Small intestine (tissue), 7 donors: ENCODE data around the gene NR2E1. TPM values are rescaled to one million over a fixed set of nuclear protein-coding genes. Genes with fewer than 3 reads are reported as not detected.

ENCODE experiments used
- DNase-seq, 2 donors: peaks; one replicate each; pipeline versions ENCODE4 v3.0.0 to v3.0.0-alpha.2; 2013
- FAIRE-seq: peaks from 2 replicates; lab custom pipeline; 2012; peaks lifted over from hg19 to GRCh38; lab: Jason Lieb, UNC
- H3K27ac ChIP-seq, 3 donors: one replicate each; pipeline ENCODE4 v1.5.1; 2013; ENCODE audit warnings: low read length in 2 of 3, mild to moderate bottlenecking in 2 of 3, control low read depth in 1 of 3, inconsistent platforms in 1 of 3, low read depth in 1 of 3, moderate library complexity in 1 of 3
- H3K27me3 ChIP-seq, 3 donors: one replicate each; pipeline ENCODE4 v1.6.1; 2013; ENCODE audit warnings: low read length in 3 of 3, inconsistent platforms in 1 of 3; ENCODE audit not compliant: control insufficient read depth in 3 of 3, insufficient read depth in 3 of 3
- H3K36me3 ChIP-seq, 3 donors: one replicate each; pipeline ENCODE4 v1.6.1; 2013; ENCODE audit warnings: low read length in 3 of 3, inconsistent platforms in 1 of 3, low read depth in 1 of 3, mild to moderate bottlenecking in 1 of 3, moderate library complexity in 1 of 3; ENCODE audit not compliant: control insufficient read depth in 3 of 3, insufficient read depth in 2 of 3
- H3K4me1 ChIP-seq, 3 donors: one replicate each; pipeline ENCODE4 v1.6.1; 2013; ENCODE audit warnings: low read length in 2 of 3, inconsistent platforms in 1 of 3, low read depth in 1 of 3, mild to moderate bottlenecking in 1 of 3, moderate library complexity in 1 of 3; ENCODE audit not compliant: control insufficient read depth in 3 of 3, insufficient read depth in 2 of 3
- H3K4me3 ChIP-seq, 3 donors: one replicate each; pipeline ENCODE4 v1.5.1; 2013; ENCODE audit warnings: low read length in 3 of 3, control low read depth in 1 of 3, inconsistent platforms in 1 of 3, low read depth in 1 of 3, mild to moderate bottlenecking in 1 of 3, moderate library complexity in 1 of 3
- H3K9me3 ChIP-seq, 2 donors: one replicate each; pipeline ENCODE4 v1.6.1; 2013; ENCODE audit warnings: low read depth in 1 of 2, low read length in 1 of 2; ENCODE audit not compliant: control insufficient read depth in 2 of 2, insufficient read depth in 1 of 2
- WGBS, 3 donors: extraction: QIAGEN DNeasy Blood & Tissue Kit; methylation state at CpG; one replicate each; pipeline ENCODE4 v1.1.7; 2013; 5-methylcytosine and 5-hydroxymethylcytosine counted together
- polyA plus RNA-seq, 4 donors: library from polyadenylated mRNA; stranded (reverse) in 3 of 4; unstranded in 1 of 4; fragments of 200-250 nt in 3 of 4; fragments of 120-200 nt in 1 of 4; gene quantifications; one replicate each; pipeline versions ENCODE4 v1.2.1 to v1.2.3, GENCODE V29; 2013
- donor health status: healthy with polysubstance abuse.
- donor health status: control.
- donor health status: control.
- donor health status: Bipolar disorder and iron deficiency.
- donor health status: healthy.

NR2E1 gene
- polyA plus RNA-seq, 4 donors: 0.04 TPM; not detected in 3

GRCh38 chr6:108166664-108167448 lies 1.0 kb downstream of the NR2E1 start:
- WGBS, 3 donors: 6 to 10% (median 6%) methylated on average over 53 to 58 of the region's 58 CpGs
- no peak overlapping the region for H3K4me3 ChIP-seq
- FAIRE-seq (no peak), DNase-seq (peak in 1 of 2 donors; percentile 21)
- H3K9me3 ChIP-seq: no peaks in the 10 kb centered on the region
- H3K36me3 ChIP-seq: no peaks in the 10 kb centered on the region
- peaks cover 4 to 47% (median 11%) of the 10 kb centered on the region in 3 donors for H3K4me1 ChIP-seq
- no peak overlapping the region for H3K27ac ChIP-seq
- H3K27me3 ChIP-seq: peaks cover 30 to 100% (median 82%) of the 10 kb centered on the region in 3 donors

DNA sequence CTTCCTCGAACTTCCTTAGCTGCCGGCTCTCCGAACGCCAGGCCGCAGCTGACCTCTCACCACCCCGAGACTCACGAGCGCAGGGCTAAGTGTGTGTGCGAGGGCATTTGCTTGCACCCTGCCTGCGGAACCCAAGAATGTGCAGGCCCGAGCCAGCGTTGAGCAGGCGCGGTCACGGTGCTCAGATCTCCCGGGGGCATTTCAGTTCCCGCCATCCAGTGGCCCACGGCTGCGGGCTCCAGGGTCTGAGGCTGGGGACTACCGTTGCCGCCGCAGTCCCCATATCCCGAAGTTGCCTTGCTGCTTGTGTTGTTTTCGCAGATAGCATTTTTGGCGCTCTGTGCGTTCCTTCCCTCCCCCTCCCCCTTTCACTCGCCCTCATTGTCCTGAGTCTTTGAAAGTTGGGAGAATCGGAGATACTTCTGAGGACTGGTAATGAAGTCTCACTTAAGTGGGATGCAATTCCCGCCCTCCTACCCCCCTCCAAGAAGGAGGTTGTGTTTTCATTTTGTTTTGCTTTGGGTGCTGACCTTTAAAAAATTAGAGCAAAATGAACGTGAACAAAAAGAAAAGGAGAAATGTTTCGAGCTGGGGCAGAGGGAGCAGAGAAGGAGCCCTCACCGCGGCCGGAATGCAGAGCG lies 1.7 kb downstream of the NR2E1 start:
- Histone ChIP-seq H3K27ac (no peak overlapping the region), H3K36me3 (no peaks in the 10 kb centered on the region), H3K4me1 (peaks cover 4 to 47% (median 11%) of the 10 kb centered on the region in 3 donors), H3K4me3 (no peak overlapping the region), H3K9me3 (no peaks in the 10 kb centered on the region), H3K27me3 (peaks cover 30 to 100% (median 82%) of the 10 kb centered on the region in 3 donors)
- FAIRE-seq: no peak
- peak in 1 of 2 donors; percentile 34 for DNase-seq
- WGBS, 3 donors: 18 to 19% (median 18%) methylated on average over 35 of the region's 35 CpGs

DNA sequence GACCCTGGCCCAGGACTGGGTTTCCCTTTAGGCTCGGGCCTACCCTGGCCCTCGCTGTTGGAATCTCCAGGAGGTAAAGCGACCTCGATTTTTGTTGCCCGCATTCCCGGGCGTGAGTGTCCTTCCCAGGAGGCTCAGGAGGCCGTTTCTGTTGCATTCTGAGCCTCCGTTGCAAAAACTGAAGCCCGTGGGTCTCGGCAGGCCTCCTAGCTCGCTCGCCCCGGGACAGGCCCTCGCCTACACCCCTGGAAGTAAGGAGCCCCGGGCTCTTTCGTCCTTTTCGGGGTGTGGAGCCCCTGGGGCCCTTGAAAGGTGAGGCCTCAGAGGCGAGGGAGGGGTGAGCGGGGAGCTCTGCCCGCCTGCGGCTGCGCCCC lies 2.3 kb downstream of the NR2E1 start:
- Histone ChIP-seq H3K4me3 (peak overlapping the region in 1 of 3 donors; percentile 37), H3K4me1 (peaks cover 4 to 47% (median 11%) of the 10 kb centered on the region in 3 donors)

DNA sequence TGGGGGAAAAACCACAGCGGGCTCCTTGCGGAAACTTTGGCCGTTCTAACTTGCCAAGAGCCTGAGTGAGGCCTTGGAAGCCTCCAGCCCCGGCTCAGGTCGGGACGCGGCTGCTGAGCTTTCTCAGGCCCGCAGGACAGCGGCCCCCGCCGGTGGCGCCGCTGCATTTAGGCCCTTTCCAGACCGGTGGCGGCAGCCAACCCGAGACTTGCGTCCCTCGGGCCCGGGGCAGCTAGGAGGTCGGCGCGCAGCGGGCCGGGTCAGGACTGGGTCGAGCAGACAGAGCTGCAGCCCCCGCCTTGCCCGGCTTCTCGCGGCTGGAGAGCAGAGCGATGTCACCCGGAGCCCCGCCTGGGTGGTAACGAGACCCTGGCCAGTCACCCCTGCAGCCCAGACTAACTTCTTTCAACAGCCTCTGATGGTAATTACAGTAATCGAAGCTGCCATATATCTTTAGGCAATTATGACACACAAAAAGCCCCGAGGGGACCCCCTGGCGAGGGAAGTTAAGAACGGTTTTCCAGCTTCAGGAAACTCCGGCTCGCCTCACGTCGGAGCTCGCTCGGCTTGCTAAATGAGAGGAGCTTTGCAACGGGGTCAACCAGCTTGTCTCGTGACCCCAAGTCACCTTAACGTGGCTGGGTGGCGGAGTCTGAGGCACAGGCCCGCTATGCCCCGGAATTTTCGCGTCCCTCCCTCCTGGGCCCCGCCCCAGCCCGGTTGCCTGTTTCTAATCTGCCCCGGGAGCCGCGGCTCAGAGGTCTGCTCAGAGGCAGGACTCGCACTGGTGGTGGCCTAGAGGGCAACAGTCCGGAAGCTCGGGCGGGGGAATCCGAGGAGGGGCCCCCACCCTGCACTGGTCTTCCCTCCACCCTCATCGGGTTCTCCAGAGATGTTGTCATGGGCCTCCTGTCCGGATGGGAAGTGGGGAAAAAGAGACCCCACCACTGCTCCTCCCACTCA lies 3.0 kb downstream of the NR2E1 start:
- H3K27ac ChIP-seq: no peak overlapping the region
- H3K4me1 ChIP-seq: peaks cover 4 to 47% (median 11%) of the 10 kb centered on the region in 3 donors
- H3K4me3 ChIP-seq: peak overlapping the region in 1 of 3 donors; percentile 37
- DNase-seq (peak; percentile 18 to 52), FAIRE-seq (no peak)
- no peaks in the 10 kb centered on the region for H3K9me3 ChIP-seq
- 1 to 3% (median 2%) methylated on average over 58 to 63 of the region's 63 CpGs for WGBS, 3 donors
- peaks cover 25 to 93% (median 79%) of the 10 kb centered on the region in 3 donors for H3K27me3 ChIP-seq
- no peaks in the 10 kb centered on the region for H3K36me3 ChIP-seq

More for the DNA sequence above, 2.3 kb downstream of the NR2E1 start:
- 11 to 14% (median 14%) methylated on average over 22 to 23 of the region's 23 CpGs for WGBS, 3 donors
- H3K27me3 ChIP-seq: peaks cover 30 to 100% (median 86%) of the 10 kb centered on the region in 3 donors
- H3K9me3 ChIP-seq: no peaks in the 10 kb centered on the region
- FAIRE-seq (no peak), DNase-seq (no peak)
- H3K27ac ChIP-seq: no peak overlapping the region
- no peaks in the 10 kb centered on the region for H3K36me3 ChIP-seq

- no peak overlapping the region for H3K27ac ChIP-seq
- peaks cover 4 to 45% (median 11%) of the 10 kb centered on the region in 3 donors for H3K4me1 ChIP-seq
- FAIRE-seq (no peak), DNase-seq (peak in 1 of 2 donors; percentile 33)
- whole genome bisulfite sequencing, 3 donors: 5 to 12% (median 9%) methylated on average over 46 to 55 of the region's 55 CpGs
- H3K36me3 ChIP-seq: no peaks in the 10 kb centered on the region
- H3K27me3 ChIP-seq: peaks cover 22 to 93% (median 79%) of the 10 kb centered on the region in 3 donors
- H3K4me3 ChIP-seq: peak overlapping the region in 1 of 3 donors; percentile 37
- no peaks in the 10 kb centered on the region for H3K9me3 ChIP-seq
Measured at GRCh38 chr6:108169464-108170331, 3.9 kb downstream of the NR2E1 start.

- H3K4me3 ChIP-seq: no peak overlapping the region
- H3K4me1 ChIP-seq: peaks cover 4 to 45% (median 7%) of the 10 kb centered on the region in 3 donors
- no peak for FAIRE-seq
- peaks cover 24 to 93% (median 77%) of the 10 kb centered on the region in 3 donors for H3K27me3 ChIP-seq
- no peaks in the 10 kb centered on the region for H3K36me3 ChIP-seq
- no peak overlapping the region for H3K27ac ChIP-seq
- no peaks in the 10 kb centered on the region for H3K9me3 ChIP-seq
- 12 to 22% (median 17%) methylated on average over 31 of the region's 31 CpGs for WGBS, 3 donors
- peak in 1 of 2 donors; percentile 17 for DNase-seq
Measured at GRCh38 chr6:108170332-108171290, 4.8 kb downstream of the NR2E1 start.
